GM19372 (cell line): ENCODE data around the gene KCNMB3.
"Not testable (repeated sequence)": the region's sequence is repeated elsewhere in the genome, so short reads cannot be mapped to it uniquely, and the experiment has no call there.

Experiments
- ATAC-seq: cut with Tn5 transposase; IDR thresholded peaks from one replicate; pipeline ENCODE4 v1.9.1; 2021; ENCODE audit warnings: mild to moderate bottlenecking, low read depth, moderate library complexity; ENCODE audit not compliant: unreplicated experiment

Gene KCNMB3

GRCh38 chr3:179250803-179251476, at the start of gene KCNMB3:
TSS of gene KCNMB3 (minus strand) at chr3:179251114. CDS start at chr3:179250990, 124 bp downstream.
- ATAC-seq, result no peak

- ATAC-seq, result no peak
Measured at GRCh38 chr3:179299999-179300613, 49.2 kb upstream of the KCNMB3 start.

GRCh38 chr3:179299316-179299715, 48.4 kb upstream of the KCNMB3 start:
- no peak for ATAC-seq

GRCh38 chr3:179297971-179298725, 47.2 kb upstream of the KCNMB3 start:
- ATAC-seq, result no peak

- no peak for ATAC-seq
Measured at GRCh38 chr3:179292450-179292849, 41.5 kb upstream of the KCNMB3 start.

- no peak for ATAC-seq
Measured at GRCh38 chr3:179289295-179289694, 38.4 kb upstream of the KCNMB3 start.

- no peak for ATAC-seq
Measured at GRCh38 chr3:179288845-179289244, 37.9 kb upstream of the KCNMB3 start.

- no peak for ATAC-seq
Measured at GRCh38 chr3:179286331-179286730, 35.4 kb upstream of the KCNMB3 start.

GRCh38 chr3:179281825-179282224, 30.9 kb upstream of the KCNMB3 start:
- ATAC-seq, result no peak

- no peak for ATAC-seq
Measured at GRCh38 chr3:179279837-179280236, 28.9 kb upstream of the KCNMB3 start.

GRCh38 chr3:179278932-179279693, 28.2 kb upstream of the KCNMB3 start:
- ATAC-seq, result no peak

GRCh38 chr3:179278151-179278550, 27.2 kb upstream of the KCNMB3 start:
- no peak for ATAC-seq

- no peak for ATAC-seq
Measured at GRCh38 chr3:179276743-179277142, 25.8 kb upstream of the KCNMB3 start.

GRCh38 chr3:179276001-179276400, 25.1 kb upstream of the KCNMB3 start:
- ATAC-seq, result no peak

GRCh38 chr3:179274434-179274833, 23.5 kb upstream of the KCNMB3 start:
- ATAC-seq, result not testable (repeated sequence)

GRCh38 chr3:179272385-179272784, 21.5 kb upstream of the KCNMB3 start:
- ATAC-seq, result no peak

- ATAC-seq, result no peak
Measured at GRCh38 chr3:179269152-179269707, 18.3 kb upstream of the KCNMB3 start.

GRCh38 chr3:179268400-179269051, 17.6 kb upstream of the KCNMB3 start:
- no peak for ATAC-seq

GRCh38 chr3:179266701-179267211, 15.8 kb upstream of the KCNMB3 start:
- ATAC-seq, result no peak

GRCh38 chr3:179265875-179266274, 15.0 kb upstream of the KCNMB3 start:
- ATAC-seq, result peak; percentile 33
